Measurements from ENCODE around the gene CD22.

CD22 gene

GRCh38 chr19:35310331-35310730 is 18.7 kb upstream of the CD22 start:
- Histone ChIP-seq H3F3A (ENCODE audit: insufficient read depth, low read length) (no peaks in the 10 kb centered on the region), H3K4me3 (ENCODE audit: low read length) (no peak overlapping the region), H4K20me1 (ENCODE audit: insufficient read depth, low read length) (no peaks in the 10 kb centered on the region), H3K27ac (ENCODE audit: low read length) (no peak overlapping the region), H3K27me3 (replicated peaks; ENCODE audit: insufficient read depth, low read length) (peaks cover 41% of the 10 kb centered on the region), H3K4me2 (ENCODE audit: low read depth, low read length) (no peak overlapping the region), H3K9me2 (replicated peaks; ENCODE audit: insufficient read depth, low read length) (no peaks in the 10 kb centered on the region), H3K9me3 (replicated peaks; ENCODE audit: insufficient read depth, low read length) (no peaks in the 10 kb centered on the region), H3K79me2 (ENCODE audit: low read length) (no peaks in the 10 kb centered on the region), H2AFZ (ENCODE audit: low read length) (no peak overlapping the region), H3K36me3 (replicated peaks; ENCODE audit: insufficient read depth, low read length) (no peaks in the 10 kb centered on the region), H3K9ac (ENCODE audit: low read length) (no peak overlapping the region), H3K4me1 (ENCODE audit: low read length) (no peaks in the 10 kb centered on the region)
- no peak for DNase-seq
- TF ChIP-seq EZH2phosphoT487 (IDR thresholded peaks at IDR 0.05; ENCODE audit: low read length) (no peak), CTCF (IDR thresholded peaks at IDR 0.05; ENCODE audit: low read length) (no peak), EZH2 (optimal IDR thresholded peaks at IDR 0.05; ENCODE audit: low read depth, low read length) (no peak)

- no peak for DNase-seq
- TF ChIP-seq EZH2 (optimal IDR thresholded peaks at IDR 0.05; ENCODE audit: low read depth, low read length) (no peak), CTCF (IDR thresholded peaks at IDR 0.05; ENCODE audit: low read length) (no peak), EZH2phosphoT487 (IDR thresholded peaks at IDR 0.05; ENCODE audit: low read length) (no peak)
- Histone ChIP-seq H4K20me1 (ENCODE audit: insufficient read depth, low read length) (no peaks in the 10 kb centered on the region), H3K4me2 (ENCODE audit: low read depth, low read length) (no peak overlapping the region), H3K9me3 (replicated peaks; ENCODE audit: insufficient read depth, low read length) (no peaks in the 10 kb centered on the region), H3K79me2 (ENCODE audit: low read length) (no peaks in the 10 kb centered on the region), H3K9ac (ENCODE audit: low read length) (no peak overlapping the region), H3F3A (ENCODE audit: insufficient read depth, low read length) (no peaks in the 10 kb centered on the region), H3K36me3 (replicated peaks; ENCODE audit: insufficient read depth, low read length) (no peaks in the 10 kb centered on the region), H3K27ac (ENCODE audit: low read length) (no peak overlapping the region), H3K4me1 (ENCODE audit: low read length) (no peaks in the 10 kb centered on the region), H2AFZ (ENCODE audit: low read length) (no peak overlapping the region), H3K4me3 (ENCODE audit: low read length) (no peak overlapping the region), H3K9me2 (replicated peaks; ENCODE audit: insufficient read depth, low read length) (no peaks in the 10 kb centered on the region), H3K27me3 (replicated peaks; ENCODE audit: insufficient read depth, low read length) (peaks cover 41% of the 10 kb centered on the region)
Observed at GRCh38 chr19:35310811-35311465, 18.0 kb upstream of the CD22 start.

- Histone ChIP-seq H2AFZ (ENCODE audit: low read length) (no peak overlapping the region), H3K4me2 (ENCODE audit: low read depth, low read length) (no peak overlapping the region), H3K27ac (ENCODE audit: low read length) (no peak overlapping the region), H3K79me2 (ENCODE audit: low read length) (no peaks in the 10 kb centered on the region), H3K36me3 (replicated peaks; ENCODE audit: insufficient read depth, low read length) (no peaks in the 10 kb centered on the region), H3K9me2 (replicated peaks; ENCODE audit: insufficient read depth, low read length) (no peaks in the 10 kb centered on the region), H3K4me3 (ENCODE audit: low read length) (no peak overlapping the region), H3K4me1 (ENCODE audit: low read length) (no peaks in the 10 kb centered on the region), H3F3A (ENCODE audit: insufficient read depth, low read length) (no peaks in the 10 kb centered on the region), H3K9ac (ENCODE audit: low read length) (no peak overlapping the region), H4K20me1 (ENCODE audit: insufficient read depth, low read length) (no peaks in the 10 kb centered on the region), H3K27me3 (replicated peaks; ENCODE audit: insufficient read depth, low read length) (peaks cover 41% of the 10 kb centered on the region), H3K9me3 (replicated peaks; ENCODE audit: insufficient read depth, low read length) (no peaks in the 10 kb centered on the region)
- no peak for TF ChIP-seq CTCF (IDR thresholded peaks at IDR 0.05; ENCODE audit: low read length)
- TF ChIP-seq EZH2phosphoT487 (IDR thresholded peaks at IDR 0.05; ENCODE audit: low read length) = no peak
- no peak for TF ChIP-seq EZH2 (optimal IDR thresholded peaks at IDR 0.05; ENCODE audit: low read depth, low read length)
- DNase-seq = no peak
Observed at GRCh38 chr19:35311901-35312665, 16.9 kb upstream of the CD22 start.
